ENCODE data around the gene ASGR1.
"Not testable (repeated sequence)": the region's sequence is repeated elsewhere in the genome, so short reads cannot be mapped to it uniquely, and the experiment has no call there.

DNA sequence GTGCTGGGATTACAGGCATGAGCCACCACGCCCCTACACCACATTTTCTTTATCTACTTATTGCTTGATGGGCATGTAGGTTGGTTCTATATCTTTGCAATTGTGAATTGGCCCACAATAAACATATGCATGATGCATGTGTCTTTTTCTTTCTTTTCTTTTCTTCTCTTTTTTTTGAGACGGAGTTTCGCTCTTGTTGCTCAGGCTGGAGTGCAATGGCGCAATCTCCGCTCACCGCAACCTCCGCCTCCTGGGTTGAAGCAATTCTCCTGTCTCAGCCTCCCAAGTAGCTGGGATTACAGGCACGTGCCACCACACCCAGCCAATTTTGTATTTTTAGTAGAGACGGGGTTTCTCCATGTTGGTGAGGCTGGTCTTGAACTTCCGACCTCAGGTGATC is 20.7 kb downstream of the ASGR1 start:
- TF ChIP-seq, protein P1, sequence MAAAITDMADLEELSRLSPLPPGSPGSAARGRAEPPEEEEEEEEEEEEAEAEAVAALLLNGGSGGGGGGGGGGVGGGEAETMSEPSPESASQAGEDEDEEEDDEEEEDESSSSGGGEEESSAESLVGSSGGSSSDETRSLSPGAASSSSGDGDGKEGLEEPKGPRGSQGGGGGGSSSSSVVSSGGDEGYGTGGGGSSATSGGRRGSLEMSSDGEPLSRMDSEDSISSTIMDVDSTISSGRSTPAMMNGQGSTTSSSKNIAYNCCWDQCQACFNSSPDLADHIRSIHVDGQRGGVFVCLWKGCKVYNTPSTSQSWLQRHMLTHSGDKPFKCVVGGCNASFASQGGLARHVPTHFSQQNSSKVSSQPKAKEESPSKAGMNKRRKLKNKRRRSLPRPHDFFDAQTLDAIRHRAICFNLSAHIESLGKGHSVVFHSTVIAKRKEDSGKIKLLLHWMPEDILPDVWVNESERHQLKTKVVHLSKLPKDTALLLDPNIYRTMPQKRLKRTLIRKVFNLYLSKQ (tag by site-specific recombination; IDR thresholded peaks at IDR 0.05; ENCODE audit: borderline replicate concordance): not testable (repeated sequence)
- not testable (repeated sequence) for TF ChIP-seq MEIS1 (CRISPR knock-in tag; IDR thresholded peaks at IDR 0.05; ENCODE audit: borderline replicate concordance); ZNF140 (tag by site-specific recombination; IDR thresholded peaks at IDR 0.05); ZNF843 (tag by site-specific recombination; IDR thresholded peaks at IDR 0.05); SP3 (tag by site-specific recombination; IDR thresholded peaks at IDR 0.05)
- TF ChIP-seq, protein P2, sequence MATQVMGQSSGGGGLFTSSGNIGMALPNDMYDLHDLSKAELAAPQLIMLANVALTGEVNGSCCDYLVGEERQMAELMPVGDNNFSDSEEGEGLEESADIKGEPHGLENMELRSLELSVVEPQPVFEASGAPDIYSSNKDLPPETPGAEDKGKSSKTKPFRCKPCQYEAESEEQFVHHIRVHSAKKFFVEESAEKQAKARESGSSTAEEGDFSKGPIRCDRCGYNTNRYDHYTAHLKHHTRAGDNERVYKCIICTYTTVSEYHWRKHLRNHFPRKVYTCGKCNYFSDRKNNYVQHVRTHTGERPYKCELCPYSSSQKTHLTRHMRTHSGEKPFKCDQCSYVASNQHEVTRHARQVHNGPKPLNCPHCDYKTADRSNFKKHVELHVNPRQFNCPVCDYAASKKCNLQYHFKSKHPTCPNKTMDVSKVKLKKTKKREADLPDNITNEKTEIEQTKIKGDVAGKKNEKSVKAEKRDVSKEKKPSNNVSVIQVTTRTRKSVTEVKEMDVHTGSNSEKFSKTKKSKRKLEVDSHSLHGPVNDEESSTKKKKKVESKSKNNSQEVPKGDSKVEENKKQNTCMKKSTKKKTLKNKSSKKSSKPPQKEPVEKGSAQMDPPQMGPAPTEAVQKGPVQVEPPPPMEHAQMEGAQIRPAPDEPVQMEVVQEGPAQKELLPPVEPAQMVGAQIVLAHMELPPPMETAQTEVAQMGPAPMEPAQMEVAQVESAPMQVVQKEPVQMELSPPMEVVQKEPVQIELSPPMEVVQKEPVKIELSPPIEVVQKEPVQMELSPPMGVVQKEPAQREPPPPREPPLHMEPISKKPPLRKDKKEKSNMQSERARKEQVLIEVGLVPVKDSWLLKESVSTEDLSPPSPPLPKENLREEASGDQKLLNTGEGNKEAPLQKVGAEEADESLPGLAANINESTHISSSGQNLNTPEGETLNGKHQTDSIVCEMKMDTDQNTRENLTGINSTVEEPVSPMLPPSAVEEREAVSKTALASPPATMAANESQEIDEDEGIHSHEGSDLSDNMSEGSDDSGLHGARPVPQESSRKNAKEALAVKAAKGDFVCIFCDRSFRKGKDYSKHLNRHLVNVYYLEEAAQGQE (tag by site-specific recombination; IDR thresholded peaks at IDR 0.05): not testable (repeated sequence)
- TF ChIP-seq, protein P3, sequence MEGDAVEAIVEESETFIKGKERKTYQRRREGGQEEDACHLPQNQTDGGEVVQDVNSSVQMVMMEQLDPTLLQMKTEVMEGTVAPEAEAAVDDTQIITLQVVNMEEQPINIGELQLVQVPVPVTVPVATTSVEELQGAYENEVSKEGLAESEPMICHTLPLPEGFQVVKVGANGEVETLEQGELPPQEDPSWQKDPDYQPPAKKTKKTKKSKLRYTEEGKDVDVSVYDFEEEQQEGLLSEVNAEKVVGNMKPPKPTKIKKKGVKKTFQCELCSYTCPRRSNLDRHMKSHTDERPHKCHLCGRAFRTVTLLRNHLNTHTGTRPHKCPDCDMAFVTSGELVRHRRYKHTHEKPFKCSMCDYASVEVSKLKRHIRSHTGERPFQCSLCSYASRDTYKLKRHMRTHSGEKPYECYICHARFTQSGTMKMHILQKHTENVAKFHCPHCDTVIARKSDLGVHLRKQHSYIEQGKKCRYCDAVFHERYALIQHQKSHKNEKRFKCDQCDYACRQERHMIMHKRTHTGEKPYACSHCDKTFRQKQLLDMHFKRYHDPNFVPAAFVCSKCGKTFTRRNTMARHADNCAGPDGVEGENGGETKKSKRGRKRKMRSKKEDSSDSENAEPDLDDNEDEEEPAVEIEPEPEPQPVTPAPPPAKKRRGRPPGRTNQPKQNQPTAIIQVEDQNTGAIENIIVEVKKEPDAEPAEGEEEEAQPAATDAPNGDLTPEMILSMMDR (tag by site-specific recombination; IDR thresholded peaks at IDR 0.05): not testable (repeated sequence)
- TF ChIP-seq, protein P4, sequence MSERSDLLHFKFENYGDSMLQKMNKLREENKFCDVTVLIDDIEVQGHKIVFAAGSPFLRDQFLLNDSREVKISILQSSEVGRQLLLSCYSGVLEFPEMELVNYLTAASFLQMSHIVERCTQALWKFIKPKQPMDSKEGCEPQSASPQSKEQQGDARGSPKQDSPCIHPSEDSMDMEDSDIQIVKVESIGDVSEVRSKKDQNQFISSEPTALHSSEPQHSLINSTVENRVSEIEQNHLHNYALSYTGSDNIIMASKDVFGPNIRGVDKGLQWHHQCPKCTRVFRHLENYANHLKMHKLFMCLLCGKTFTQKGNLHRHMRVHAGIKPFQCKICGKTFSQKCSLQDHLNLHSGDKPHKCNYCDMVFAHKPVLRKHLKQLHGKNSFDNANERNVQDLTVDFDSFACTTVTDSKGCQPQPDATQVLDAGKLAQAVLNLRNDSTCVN (tag by site-specific recombination; optimal IDR thresholded peaks at IDR 0.05): not testable (repeated sequence)
- TF ChIP-seq, protein P5, sequence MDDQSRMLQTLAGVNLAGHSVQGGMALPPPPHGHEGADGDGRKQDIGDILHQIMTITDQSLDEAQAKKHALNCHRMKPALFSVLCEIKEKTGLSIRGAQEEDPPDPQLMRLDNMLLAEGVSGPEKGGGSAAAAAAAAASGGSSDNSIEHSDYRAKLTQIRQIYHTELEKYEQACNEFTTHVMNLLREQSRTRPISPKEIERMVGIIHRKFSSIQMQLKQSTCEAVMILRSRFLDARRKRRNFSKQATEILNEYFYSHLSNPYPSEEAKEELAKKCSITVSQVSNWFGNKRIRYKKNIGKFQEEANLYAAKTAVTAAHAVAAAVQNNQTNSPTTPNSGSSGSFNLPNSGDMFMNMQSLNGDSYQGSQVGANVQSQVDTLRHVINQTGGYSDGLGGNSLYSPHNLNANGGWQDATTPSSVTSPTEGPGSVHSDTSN (CRISPR knock-in tag; IDR thresholded peaks at IDR 0.05): not testable (repeated sequence)
- TF ChIP-seq, protein P6, sequence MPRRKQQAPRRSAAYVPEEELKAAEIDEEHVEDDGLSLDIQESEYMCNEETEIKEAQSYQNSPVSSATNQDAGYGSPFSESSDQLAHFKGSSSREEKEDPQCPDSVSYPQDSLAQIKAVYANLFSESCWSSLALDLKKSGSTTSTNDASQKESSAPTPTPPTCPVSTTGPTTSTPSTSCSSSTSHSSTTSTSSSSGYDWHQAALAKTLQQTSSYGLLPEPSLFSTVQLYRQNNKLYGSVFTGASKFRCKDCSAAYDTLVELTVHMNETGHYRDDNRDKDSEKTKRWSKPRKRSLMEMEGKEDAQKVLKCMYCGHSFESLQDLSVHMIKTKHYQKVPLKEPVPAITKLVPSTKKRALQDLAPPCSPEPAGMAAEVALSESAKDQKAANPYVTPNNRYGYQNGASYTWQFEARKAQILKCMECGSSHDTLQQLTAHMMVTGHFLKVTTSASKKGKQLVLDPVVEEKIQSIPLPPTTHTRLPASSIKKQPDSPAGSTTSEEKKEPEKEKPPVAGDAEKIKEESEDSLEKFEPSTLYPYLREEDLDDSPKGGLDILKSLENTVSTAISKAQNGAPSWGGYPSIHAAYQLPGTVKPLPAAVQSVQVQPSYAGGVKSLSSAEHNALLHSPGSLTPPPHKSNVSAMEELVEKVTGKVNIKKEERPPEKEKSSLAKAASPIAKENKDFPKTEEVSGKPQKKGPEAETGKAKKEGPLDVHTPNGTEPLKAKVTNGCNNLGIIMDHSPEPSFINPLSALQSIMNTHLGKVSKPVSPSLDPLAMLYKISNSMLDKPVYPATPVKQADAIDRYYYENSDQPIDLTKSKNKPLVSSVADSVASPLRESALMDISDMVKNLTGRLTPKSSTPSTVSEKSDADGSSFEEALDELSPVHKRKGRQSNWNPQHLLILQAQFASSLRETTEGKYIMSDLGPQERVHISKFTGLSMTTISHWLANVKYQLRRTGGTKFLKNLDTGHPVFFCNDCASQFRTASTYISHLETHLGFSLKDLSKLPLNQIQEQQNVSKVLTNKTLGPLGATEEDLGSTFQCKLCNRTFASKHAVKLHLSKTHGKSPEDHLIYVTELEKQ (tag by site-specific recombination; IDR thresholded peaks at IDR 0.05; ENCODE audit: borderline replicate concordance): not testable (repeated sequence)

Data from HEK293 (cell line).